C4-2B (cell line): Measurements from ENCODE around the gene CHN2.

Source experiments
- ZFX ChIP-seq: fragments of 450-650 bp; IDR thresholded peaks from 2 replicates; pipeline ENCODE4 v1.6.1; 2017
- TF ChIP-seq, protein P1 (sequence below): fragments of 450-650 bp; conservative IDR thresholded peaks from 2 replicates; pipeline ENCODE4 v1.5.1; 2017; ENCODE audit warnings: mild to moderate bottlenecking

DNA sequence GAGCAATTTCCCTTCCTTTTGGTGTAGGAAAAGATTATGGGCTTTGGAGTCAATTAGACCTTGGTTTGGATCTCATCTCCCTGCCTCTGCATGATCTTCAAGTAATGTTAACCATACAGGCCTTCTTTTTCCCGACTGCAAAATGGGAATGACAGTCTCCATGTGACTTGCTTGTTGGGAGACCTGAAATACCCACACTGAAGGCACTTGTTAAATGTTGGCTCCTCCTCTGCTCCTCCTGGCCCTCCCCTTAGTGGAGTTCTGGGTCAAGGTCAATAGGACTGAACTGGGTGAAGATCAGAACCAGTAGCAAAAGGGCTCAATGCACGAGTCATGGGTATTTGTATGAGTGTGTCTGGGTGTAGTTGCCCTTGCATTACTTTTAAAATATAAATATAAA is 189.7 kb downstream of the CHN2 start:
- TF ChIP-seq, protein P1, sequence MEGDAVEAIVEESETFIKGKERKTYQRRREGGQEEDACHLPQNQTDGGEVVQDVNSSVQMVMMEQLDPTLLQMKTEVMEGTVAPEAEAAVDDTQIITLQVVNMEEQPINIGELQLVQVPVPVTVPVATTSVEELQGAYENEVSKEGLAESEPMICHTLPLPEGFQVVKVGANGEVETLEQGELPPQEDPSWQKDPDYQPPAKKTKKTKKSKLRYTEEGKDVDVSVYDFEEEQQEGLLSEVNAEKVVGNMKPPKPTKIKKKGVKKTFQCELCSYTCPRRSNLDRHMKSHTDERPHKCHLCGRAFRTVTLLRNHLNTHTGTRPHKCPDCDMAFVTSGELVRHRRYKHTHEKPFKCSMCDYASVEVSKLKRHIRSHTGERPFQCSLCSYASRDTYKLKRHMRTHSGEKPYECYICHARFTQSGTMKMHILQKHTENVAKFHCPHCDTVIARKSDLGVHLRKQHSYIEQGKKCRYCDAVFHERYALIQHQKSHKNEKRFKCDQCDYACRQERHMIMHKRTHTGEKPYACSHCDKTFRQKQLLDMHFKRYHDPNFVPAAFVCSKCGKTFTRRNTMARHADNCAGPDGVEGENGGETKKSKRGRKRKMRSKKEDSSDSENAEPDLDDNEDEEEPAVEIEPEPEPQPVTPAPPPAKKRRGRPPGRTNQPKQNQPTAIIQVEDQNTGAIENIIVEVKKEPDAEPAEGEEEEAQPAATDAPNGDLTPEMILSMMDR: no peak
- TF ChIP-seq ZFX: no peak
